GM23338 (cell line): ENCODE results near the gene ENC1. TPM values are rescaled to one million over a fixed set of nuclear protein-coding genes. Genes with fewer than 3 reads are reported as not detected.

Experiments used
- ATAC-seq: fragments of 200-7000 bp; cut with Tn5 transposase; 3 replicates; pipeline ENCODE4 v1.9.1; 2020
- DNase-seq: peaks from one replicate; pipeline ENCODE4 v3.0.0-alpha.2; 2015; ENCODE audit warnings: low spot score
- H2AFZ ChIP-seq: fragments of 200-600 bp; sonication (generic); 2 replicates; pipeline ENCODE4 v1.8.0; 2016; ENCODE audit warnings: antibody characterized with exemption, mild to moderate bottlenecking, moderate library complexity
- H3F3A ChIP-seq: fragments of 200-600 bp; sonication (generic); replicated peaks from 2 replicates; pipeline ENCODE4 v1.8.0; 2017; ENCODE audit warnings: antibody characterized with exemption, mixed run types, low read depth
- H3K27ac ChIP-seq: fragments of 200-600 bp; sonication (generic); 2 replicates; pipeline ENCODE4 v1.6.1; 2016; ENCODE audit warnings: low read depth
- H3K27me3 ChIP-seq: fragments of 200-600 bp; sonication (generic); 2 replicates; pipeline ENCODE4 v1.8.0; 2016; ENCODE audit warnings: mild to moderate bottlenecking, mixed run types, moderate library complexity; ENCODE audit not compliant: insufficient read depth
- H3K36me3 ChIP-seq: fragments of 200-600 bp; sonication (generic); 2 replicates; pipeline ENCODE4 v1.8.0; 2016; ENCODE audit warnings: mild to moderate bottlenecking; ENCODE audit not compliant: insufficient read depth
- H3K4me1 ChIP-seq: fragments of 200-600 bp; sonication (generic); 2 replicates; pipeline ENCODE4 v1.8.0; 2016; ENCODE audit warnings: mild to moderate bottlenecking, moderate library complexity; ENCODE audit not compliant: insufficient read depth
- H3K4me2 ChIP-seq: fragments of 200-600 bp; sonication (generic); 2 replicates; pipeline ENCODE4 v1.7.1; 2017; ENCODE audit warnings: mixed run types
- H3K4me3 ChIP-seq: fragments of 200-600 bp; sonication (generic); 2 replicates; pipeline ENCODE4 v1.6.1; 2016; ENCODE audit warnings: mixed run types
- H3K79me2 ChIP-seq: fragments of 200-600 bp; sonication (generic); replicated peaks from 2 replicates; pipeline ENCODE4 v1.8.0; 2017; ENCODE audit warnings: mild to moderate bottlenecking; ENCODE audit not compliant: insufficient read depth
- H3K9me2 ChIP-seq: fragments of 200-600 bp; sonication (generic); 2 replicates; pipeline ENCODE4 v1.8.0; 2017; ENCODE audit not compliant: insufficient read depth
- H4K20me1 ChIP-seq: fragments of 200-600 bp; sonication (generic); replicated peaks from 2 replicates; pipeline ENCODE4 v1.8.0; 2017; ENCODE audit warnings: mild to moderate bottlenecking; ENCODE audit not compliant: insufficient read depth
- H3K27ac Mint-ChIP-seq: 2 replicates; pipeline ENCODE4 v1.8.0; 2020; ENCODE audit warnings: inconsistent platforms, mild to moderate bottlenecking, moderate library complexity, mixed read lengths
- H3K27me3 Mint-ChIP-seq: 3 replicates; pipeline ENCODE4 v1.8.0; 2022; ENCODE audit warnings: low read depth, mild to moderate bottlenecking, moderate library complexity, mixed read lengths, inconsistent platforms; ENCODE audit not compliant: insufficient read depth, poor library complexity
- H3K36me3 Mint-ChIP-seq: 3 replicates; pipeline ENCODE4 v1.8.0; 2021; ENCODE audit warnings: low read depth, mild to moderate bottlenecking, inconsistent platforms, moderate library complexity, mixed read lengths
- H3K4me1 Mint-ChIP-seq: 3 replicates; pipeline ENCODE4 v1.8.0; 2020; ENCODE audit warnings: mild to moderate bottlenecking, inconsistent platforms, mixed read lengths
- H3K4me3 Mint-ChIP-seq: 3 replicates; pipeline ENCODE4 v1.8.0; 2021; ENCODE audit warnings: moderate library complexity, mild to moderate bottlenecking, inconsistent platforms, mixed read lengths
- H3K9me3 Mint-ChIP-seq: 3 replicates; pipeline ENCODE4 v1.8.0; 2020; ENCODE audit warnings: moderate library complexity, mild to moderate bottlenecking, inconsistent platforms, mixed read lengths
- CREB1 ChIP-seq: fragments of 250-450 bp; sonication (Bioruptor Pico); IDR thresholded peaks from 2 replicates; pipeline ENCODE4 v1.5.0; 2020; ENCODE audit warnings: low read depth, mild to moderate bottlenecking, moderate library complexity
- EZH2 ChIP-seq: fragments of 200-600 bp; sonication (generic); IDR thresholded peaks from one replicate; pipeline ENCODE4 v1.8.0; 2017; ENCODE audit warnings: antibody characterized with exemption, mild to moderate bottlenecking, low read depth; ENCODE audit not compliant: unreplicated experiment
- EZH2phosphoT487 ChIP-seq: fragments of 200-600 bp; sonication (generic); IDR thresholded peaks from one replicate; pipeline ENCODE4 v1.8.1; 2018; ENCODE audit warnings: antibody characterized with exemption; ENCODE audit not compliant: unreplicated experiment
- JUNB ChIP-seq: IDR thresholded peaks from one replicate; pipeline ENCODE4 v1.6.1; 2016; ENCODE audit warnings: antibody characterized with exemption; ENCODE audit not compliant: unreplicated experiment
- NANOG ChIP-seq: IDR thresholded peaks from 2 replicates; pipeline ENCODE4 v1.6.1; 2016; ENCODE audit warnings: antibody characterized with exemption, borderline replicate concordance
- POLR2AphosphoS5 ChIP-seq: IDR thresholded peaks from 2 replicates; pipeline ENCODE4 v1.6.1; 2016; ENCODE audit warnings: antibody characterized with exemption, low read depth
- STAT1 ChIP-seq: IDR thresholded peaks from one replicate; pipeline ENCODE4 v1.6.1; 2016; ENCODE audit warnings: antibody characterized with exemption; ENCODE audit not compliant: unreplicated experiment
- ZNF114 ChIP-seq: fragments of 250-450 bp; sonication (Bioruptor Pico); IDR thresholded peaks from 2 replicates; pipeline ENCODE4 v1.5.0; 2020; ENCODE audit warnings: mild to moderate bottlenecking, moderate library complexity
- ZNF331 ChIP-seq: fragments of 250-450 bp; sonication (Bioruptor Pico); IDR thresholded peaks from 2 replicates; pipeline ENCODE4 v1.5.0; 2020; ENCODE audit warnings: low read depth, mild to moderate bottlenecking, moderate library complexity
- polyA plus RNA-seq: library from polyadenylated mRNA; unstranded; fragments of >200 nt; fragmentation: Nextera tagmentation; extraction: Ambion mirVana; gene quantifications from 2 replicates; pipeline ENCODE4 v1.2.1, GENCODE V29; 2016
- total RNA-seq: library from RNA; depleted of rRNA; stranded (reverse); fragments of >200 nt; shearing (Covaris generic); gene quantifications from 2 replicates; pipeline ENCODE4 v1.2.3, GENCODE V29; 2014
- TF ChIP-seq, protein P1 (sequence below): fragments of 250-450 bp; sonication (Bioruptor Pico); IDR thresholded peaks from 2 replicates; pipeline ENCODE4 v1.5.0; 2020; ENCODE audit warnings: mild to moderate bottlenecking, moderate library complexity
- TF ChIP-seq, protein P2 (sequence below): IDR thresholded peaks from one replicate; pipeline ENCODE4 v1.6.1; 2018; ENCODE audit warnings: antibody characterized with exemption; ENCODE audit not compliant: unreplicated experiment
- TF ChIP-seq, protein P3 (sequence below), 2 experiments: fragments of 200-600 bp in 1 of 2; sonication (generic) in 1 of 2; conservative IDR thresholded peaks; 2 replicates each; pipeline versions ENCODE4 v1.5.1 to v1.6.1; 2016 to 2017; ENCODE audit warnings: antibody characterized with exemption in 2 of 2, low read depth in 2 of 2, mild to moderate bottlenecking in 2 of 2, moderate library complexity in 1 of 2
- TF ChIP-seq, protein P4 (sequence below): IDR thresholded peaks from 2 replicates; pipeline ENCODE4 v1.6.1; 2016; ENCODE audit warnings: antibody characterized with exemption

Gene ENC1
- total and polyA plus RNA-seq, 2 experiments from 2014 or later: 8.2 to 27.9 TPM

DNA sequence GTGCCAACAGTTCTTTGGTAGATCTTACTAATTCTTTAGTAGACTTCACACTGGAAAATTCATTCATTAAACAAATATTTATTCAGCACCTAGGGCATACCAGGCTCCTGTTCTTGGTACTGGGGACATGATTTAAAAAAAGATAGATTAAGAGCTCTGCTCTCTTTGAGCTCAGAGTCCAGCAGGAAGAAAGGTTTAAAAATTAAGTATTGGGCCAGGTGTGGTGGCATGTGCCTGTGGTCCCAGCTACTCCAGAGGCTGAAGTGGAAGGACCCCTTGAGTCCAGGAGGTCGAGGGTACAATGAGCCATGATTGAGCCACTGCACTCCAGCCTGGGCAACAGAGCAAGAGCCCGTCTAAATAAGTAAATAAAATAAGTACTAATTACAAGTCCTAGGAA, 41.4 kb downstream of the ENC1 start:
- Histone ChIP-seq H3K4me2 (no peak overlapping the region), H3K4me3 (no peak overlapping the region), H3F3A (no peaks in the 10 kb centered on the region; the same call in 1 of the 2 replicates), H3K36me3 (no peaks in the 10 kb centered on the region), H3K27me3 (no peaks in the 10 kb centered on the region), H3K9me2 (no peaks in the 10 kb centered on the region), H3K27ac (no peak overlapping the region), H4K20me1 (no peaks in the 10 kb centered on the region), H3K4me1 (peaks cover 8% of the 10 kb centered on the region; the same call in 1 of the 2 replicates), H3K79me2 (no peaks in the 10 kb centered on the region), H2AFZ (no peak overlapping the region)
- TF ChIP-seq, protein P1, sequence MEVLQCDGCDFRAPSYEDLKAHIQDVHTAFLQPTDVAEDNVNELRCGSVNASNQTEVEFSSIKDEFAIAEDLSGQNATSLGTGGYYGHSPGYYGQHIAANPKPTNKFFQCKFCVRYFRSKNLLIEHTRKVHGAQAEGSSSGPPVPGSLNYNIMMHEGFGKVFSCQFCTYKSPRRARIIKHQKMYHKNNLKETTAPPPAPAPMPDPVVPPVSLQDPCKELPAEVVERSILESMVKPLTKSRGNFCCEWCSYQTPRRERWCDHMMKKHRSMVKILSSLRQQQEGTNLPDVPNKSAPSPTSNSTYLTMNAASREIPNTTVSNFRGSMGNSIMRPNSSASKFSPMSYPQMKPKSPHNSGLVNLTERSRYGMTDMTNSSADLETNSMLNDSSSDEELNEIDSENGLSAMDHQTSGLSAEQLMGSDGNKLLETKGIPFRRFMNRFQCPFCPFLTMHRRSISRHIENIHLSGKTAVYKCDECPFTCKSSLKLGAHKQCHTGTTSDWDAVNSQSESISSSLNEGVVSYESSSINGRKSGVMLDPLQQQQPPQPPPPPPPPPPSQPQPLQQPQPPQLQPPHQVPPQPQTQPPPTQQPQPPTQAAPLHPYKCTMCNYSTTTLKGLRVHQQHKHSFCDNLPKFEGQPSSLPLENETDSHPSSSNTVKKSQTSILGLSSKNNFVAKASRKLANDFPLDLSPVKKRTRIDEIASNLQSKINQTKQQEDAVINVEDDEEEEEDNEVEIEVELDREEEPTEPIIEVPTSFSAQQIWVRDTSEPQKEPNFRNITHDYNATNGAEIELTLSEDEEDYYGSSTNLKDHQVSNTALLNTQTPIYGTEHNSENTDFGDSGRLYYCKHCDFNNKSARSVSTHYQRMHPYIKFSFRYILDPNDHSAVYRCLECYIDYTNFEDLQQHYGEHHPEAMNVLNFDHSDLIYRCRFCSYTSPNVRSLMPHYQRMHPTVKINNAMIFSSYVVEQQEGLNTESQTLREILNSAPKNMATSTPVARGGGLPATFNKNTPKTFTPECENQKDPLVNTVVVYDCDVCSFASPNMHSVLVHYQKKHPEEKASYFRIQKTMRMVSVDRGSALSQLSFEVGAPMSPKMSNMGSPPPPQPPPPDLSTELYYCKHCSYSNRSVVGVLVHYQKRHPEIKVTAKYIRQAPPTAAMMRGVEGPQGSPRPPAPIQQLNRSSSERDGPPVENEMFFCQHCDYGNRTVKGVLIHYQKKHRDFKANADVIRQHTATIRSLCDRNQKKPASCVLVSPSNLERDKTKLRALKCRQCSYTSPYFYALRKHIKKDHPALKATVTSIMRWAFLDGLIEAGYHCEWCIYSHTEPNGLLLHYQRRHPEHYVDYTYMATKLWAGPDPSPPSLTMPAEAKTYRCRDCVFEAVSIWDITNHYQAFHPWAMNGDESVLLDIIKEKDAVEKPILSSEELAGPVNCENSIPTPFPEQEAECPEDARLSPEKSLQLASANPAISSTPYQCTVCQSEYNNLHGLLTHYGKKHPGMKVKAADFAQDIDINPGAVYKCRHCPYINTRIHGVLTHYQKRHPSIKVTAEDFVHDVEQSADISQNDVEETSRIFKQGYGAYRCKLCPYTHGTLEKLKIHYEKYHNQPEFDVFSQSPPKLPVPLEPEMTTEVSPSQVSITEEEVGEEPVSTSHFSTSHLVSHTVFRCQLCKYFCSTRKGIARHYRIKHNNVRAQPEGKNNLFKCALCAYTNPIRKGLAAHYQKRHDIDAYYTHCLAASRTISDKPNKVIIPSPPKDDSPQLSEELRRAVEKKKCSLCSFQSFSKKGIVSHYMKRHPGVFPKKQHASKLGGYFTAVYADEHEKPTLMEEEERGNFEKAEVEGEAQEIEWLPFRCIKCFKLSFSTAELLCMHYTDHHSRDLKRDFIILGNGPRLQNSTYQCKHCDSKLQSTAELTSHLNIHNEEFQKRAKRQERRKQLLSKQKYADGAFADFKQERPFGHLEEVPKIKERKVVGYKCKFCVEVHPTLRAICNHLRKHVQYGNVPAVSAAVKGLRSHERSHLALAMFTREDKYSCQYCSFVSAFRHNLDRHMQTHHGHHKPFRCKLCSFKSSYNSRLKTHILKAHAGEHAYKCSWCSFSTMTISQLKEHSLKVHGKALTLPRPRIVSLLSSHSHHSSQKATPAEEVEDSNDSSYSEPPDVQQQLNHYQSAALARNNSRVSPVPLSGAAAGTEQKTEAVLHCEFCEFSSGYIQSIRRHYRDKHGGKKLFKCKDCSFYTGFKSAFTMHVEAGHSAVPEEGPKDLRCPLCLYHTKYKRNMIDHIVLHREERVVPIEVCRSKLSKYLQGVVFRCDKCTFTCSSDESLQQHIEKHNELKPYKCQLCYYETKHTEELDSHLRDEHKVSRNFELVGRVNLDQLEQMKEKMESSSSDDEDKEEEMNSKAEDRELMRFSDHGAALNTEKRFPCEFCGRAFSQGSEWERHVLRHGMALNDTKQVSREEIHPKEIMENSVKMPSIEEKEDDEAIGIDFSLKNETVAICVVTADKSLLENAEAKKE (CRISPR knock-in tag): no peak
- TF ChIP-seq EZH2phosphoT487: no peak
- TF ChIP-seq, protein P2, sequence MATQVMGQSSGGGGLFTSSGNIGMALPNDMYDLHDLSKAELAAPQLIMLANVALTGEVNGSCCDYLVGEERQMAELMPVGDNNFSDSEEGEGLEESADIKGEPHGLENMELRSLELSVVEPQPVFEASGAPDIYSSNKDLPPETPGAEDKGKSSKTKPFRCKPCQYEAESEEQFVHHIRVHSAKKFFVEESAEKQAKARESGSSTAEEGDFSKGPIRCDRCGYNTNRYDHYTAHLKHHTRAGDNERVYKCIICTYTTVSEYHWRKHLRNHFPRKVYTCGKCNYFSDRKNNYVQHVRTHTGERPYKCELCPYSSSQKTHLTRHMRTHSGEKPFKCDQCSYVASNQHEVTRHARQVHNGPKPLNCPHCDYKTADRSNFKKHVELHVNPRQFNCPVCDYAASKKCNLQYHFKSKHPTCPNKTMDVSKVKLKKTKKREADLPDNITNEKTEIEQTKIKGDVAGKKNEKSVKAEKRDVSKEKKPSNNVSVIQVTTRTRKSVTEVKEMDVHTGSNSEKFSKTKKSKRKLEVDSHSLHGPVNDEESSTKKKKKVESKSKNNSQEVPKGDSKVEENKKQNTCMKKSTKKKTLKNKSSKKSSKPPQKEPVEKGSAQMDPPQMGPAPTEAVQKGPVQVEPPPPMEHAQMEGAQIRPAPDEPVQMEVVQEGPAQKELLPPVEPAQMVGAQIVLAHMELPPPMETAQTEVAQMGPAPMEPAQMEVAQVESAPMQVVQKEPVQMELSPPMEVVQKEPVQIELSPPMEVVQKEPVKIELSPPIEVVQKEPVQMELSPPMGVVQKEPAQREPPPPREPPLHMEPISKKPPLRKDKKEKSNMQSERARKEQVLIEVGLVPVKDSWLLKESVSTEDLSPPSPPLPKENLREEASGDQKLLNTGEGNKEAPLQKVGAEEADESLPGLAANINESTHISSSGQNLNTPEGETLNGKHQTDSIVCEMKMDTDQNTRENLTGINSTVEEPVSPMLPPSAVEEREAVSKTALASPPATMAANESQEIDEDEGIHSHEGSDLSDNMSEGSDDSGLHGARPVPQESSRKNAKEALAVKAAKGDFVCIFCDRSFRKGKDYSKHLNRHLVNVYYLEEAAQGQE: no peak
- TF ChIP-seq, protein P3, sequence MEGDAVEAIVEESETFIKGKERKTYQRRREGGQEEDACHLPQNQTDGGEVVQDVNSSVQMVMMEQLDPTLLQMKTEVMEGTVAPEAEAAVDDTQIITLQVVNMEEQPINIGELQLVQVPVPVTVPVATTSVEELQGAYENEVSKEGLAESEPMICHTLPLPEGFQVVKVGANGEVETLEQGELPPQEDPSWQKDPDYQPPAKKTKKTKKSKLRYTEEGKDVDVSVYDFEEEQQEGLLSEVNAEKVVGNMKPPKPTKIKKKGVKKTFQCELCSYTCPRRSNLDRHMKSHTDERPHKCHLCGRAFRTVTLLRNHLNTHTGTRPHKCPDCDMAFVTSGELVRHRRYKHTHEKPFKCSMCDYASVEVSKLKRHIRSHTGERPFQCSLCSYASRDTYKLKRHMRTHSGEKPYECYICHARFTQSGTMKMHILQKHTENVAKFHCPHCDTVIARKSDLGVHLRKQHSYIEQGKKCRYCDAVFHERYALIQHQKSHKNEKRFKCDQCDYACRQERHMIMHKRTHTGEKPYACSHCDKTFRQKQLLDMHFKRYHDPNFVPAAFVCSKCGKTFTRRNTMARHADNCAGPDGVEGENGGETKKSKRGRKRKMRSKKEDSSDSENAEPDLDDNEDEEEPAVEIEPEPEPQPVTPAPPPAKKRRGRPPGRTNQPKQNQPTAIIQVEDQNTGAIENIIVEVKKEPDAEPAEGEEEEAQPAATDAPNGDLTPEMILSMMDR (conservative IDR thresholded peaks at IDR 0.05; ENCODE audit: low read depth in 2 of 2): no peak
- TF ChIP-seq, protein P4, sequence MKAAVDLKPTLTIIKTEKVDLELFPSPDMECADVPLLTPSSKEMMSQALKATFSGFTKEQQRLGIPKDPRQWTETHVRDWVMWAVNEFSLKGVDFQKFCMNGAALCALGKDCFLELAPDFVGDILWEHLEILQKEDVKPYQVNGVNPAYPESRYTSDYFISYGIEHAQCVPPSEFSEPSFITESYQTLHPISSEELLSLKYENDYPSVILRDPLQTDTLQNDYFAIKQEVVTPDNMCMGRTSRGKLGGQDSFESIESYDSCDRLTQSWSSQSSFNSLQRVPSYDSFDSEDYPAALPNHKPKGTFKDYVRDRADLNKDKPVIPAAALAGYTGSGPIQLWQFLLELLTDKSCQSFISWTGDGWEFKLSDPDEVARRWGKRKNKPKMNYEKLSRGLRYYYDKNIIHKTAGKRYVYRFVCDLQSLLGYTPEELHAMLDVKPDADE: no peak
- TF ChIP-seq CREB1 (CRISPR knock-in tag): no peak
- no peak for TF ChIP-seq EZH2
- no peak for TF ChIP-seq POLR2AphosphoS5
- TF ChIP-seq ZNF331: no peak
- TF ChIP-seq NANOG: no peak
- TF ChIP-seq JUNB: no peak
- TF ChIP-seq ZNF114: no peak
- TF ChIP-seq STAT1: no peak
- H3K9me3 Mint-ChIP-seq: no peaks in the 10 kb centered on the region
- no peaks in the 10 kb centered on the region for H3K36me3 Mint-ChIP-seq
- peaks cover 16% of the 10 kb centered on the region for H3K4me1 Mint-ChIP-seq
- no peaks in the 10 kb centered on the region for H3K27me3 Mint-ChIP-seq
- DNase-seq: no peak
- no peak overlapping the region for H3K4me3 Mint-ChIP-seq
- no peak for ATAC-seq
- no peak overlapping the region for H3K27ac Mint-ChIP-seq
